ENCODE data around the gene DDIT4L. TPM values are rescaled to one million over a fixed set of nuclear protein-coding genes. Genes with fewer than 3 reads are reported as not detected.

Gene DDIT4L
- 2.1 TPM in 2 replicates for total RNA-seq (2021)
- long read RNA-seq, transcript DDIT4L-201 (3 exons, 2,604 nt), result major isoform, 13 of 13 reads
- long read RNA-seq, partial matches to known transcripts, result 0 of 13 reads
- long read RNA-seq, other reads (novel, unspliced or antisense), result 0 of 13 reads

GRCh38 chr4:100189820-100190642 is at the start of gene DDIT4L:
TSS of gene DDIT4L (minus strand) at chr4:100190468. CDS start at chr4:100189983, 485 bp downstream.
- peak; percentile 84 for DNase-seq
- Histone ChIP-seq H3K27me3 (ENCODE audit: insufficient read depth, low read length) (peaks cover 4% of the 10 kb centered on the region; the same call in 1 of the 2 replicates), H3K56ac (ENCODE audit: insufficient read length, low read depth, low read length) (no peak within 1 kb of the TSS), H2BK12ac (ENCODE audit: insufficient read length, low read depth, low read length) (no peak within 1 kb of the TSS), H3K4ac (ENCODE audit: low read depth, low read length) (no peak within 1 kb of the TSS), H2BK120ac (ENCODE audit: low read depth, low read length, poor library complexity, severe bottlenecking) (no peak within 1 kb of the TSS), H3K27ac (ENCODE audit: insufficient read length, low read depth, low read length) (no peak within 1 kb of the TSS), H2BK20ac (ENCODE audit: low read depth, low read length, poor library complexity, severe bottlenecking) (no peak within 1 kb of the TSS), H2AFZ (ENCODE audit: low read length) (peak within 1 kb of the TSS; percentile 81), H3K79me1 (ENCODE audit: insufficient read depth, low read depth, low read length, poor library complexity, severe bottlenecking) (no peaks in the 10 kb centered on the region), H3T11ph (ENCODE audit: low read length) (no peak within 1 kb of the TSS), H3K4me2 (ENCODE audit: insufficient read depth, insufficient read length, low read length) (peak within 1 kb of the TSS; percentile 76), H3K79me2 (ENCODE audit: insufficient read depth, low read length) (no peaks in the 10 kb centered on the region), H3K23me2 (ENCODE audit: insufficient read length, low read depth, low read length, poor library complexity, severe bottlenecking) (peaks cover 13% of the 10 kb centered on the region), H2BK15ac (ENCODE audit: low read depth, low read length) (no peak within 1 kb of the TSS), H3K9ac (ENCODE audit: extremely low read depth, insufficient read length, low read length) (peak within 1 kb of the TSS; percentile 52), H3K14ac (ENCODE audit: insufficient read depth, low read length) (peak within 1 kb of the TSS; percentile 46; the same call in 1 of the 2 replicates), H3K9me3 (ENCODE audit: control insufficient read depth, low read depth, low read length) (no peaks in the 10 kb centered on the region), H3K23ac (ENCODE audit: insufficient read length, low read depth, low read length) (no peak within 1 kb of the TSS), H2AK5ac (ENCODE audit: insufficient read length, low read length) (no peak within 1 kb of the TSS), H4K8ac (replicated peaks; ENCODE audit: insufficient read length, low read depth, low read length) (no peak within 1 kb of the TSS), H2BK5ac (ENCODE audit: insufficient read length, low read length) (no peak within 1 kb of the TSS), H4K20me1 (ENCODE audit: control insufficient read depth, insufficient read depth, insufficient read length) (no peaks in the 10 kb centered on the region), H3K18ac (ENCODE audit: insufficient read length, low read depth, low read length) (no peak within 1 kb of the TSS), H3K4me1 (ENCODE audit: insufficient read depth, low read length) (no peaks in the 10 kb centered on the region; the same call in 1 of the 2 replicates), H4K91ac (ENCODE audit: insufficient read length, low read depth, low read length) (no peak within 1 kb of the TSS), H4K5ac (ENCODE audit: insufficient read length, low read depth, low read length) (no peak within 1 kb of the TSS)
- H3K27me3 Mint-ChIP-seq (ENCODE audit: low read depth), result peaks cover 36% of the 10 kb centered on the region
- H3K4me3 Mint-ChIP-seq, result peak within 1 kb of the TSS; percentile 79 to 87
- WGBS (ENCODE audit: extremely low coverage, insufficient read length, low lambda C conversion rate), result no CpG with 5 or more reads among the region's 51 CpGs
- TF ChIP-seq, protein P1, sequence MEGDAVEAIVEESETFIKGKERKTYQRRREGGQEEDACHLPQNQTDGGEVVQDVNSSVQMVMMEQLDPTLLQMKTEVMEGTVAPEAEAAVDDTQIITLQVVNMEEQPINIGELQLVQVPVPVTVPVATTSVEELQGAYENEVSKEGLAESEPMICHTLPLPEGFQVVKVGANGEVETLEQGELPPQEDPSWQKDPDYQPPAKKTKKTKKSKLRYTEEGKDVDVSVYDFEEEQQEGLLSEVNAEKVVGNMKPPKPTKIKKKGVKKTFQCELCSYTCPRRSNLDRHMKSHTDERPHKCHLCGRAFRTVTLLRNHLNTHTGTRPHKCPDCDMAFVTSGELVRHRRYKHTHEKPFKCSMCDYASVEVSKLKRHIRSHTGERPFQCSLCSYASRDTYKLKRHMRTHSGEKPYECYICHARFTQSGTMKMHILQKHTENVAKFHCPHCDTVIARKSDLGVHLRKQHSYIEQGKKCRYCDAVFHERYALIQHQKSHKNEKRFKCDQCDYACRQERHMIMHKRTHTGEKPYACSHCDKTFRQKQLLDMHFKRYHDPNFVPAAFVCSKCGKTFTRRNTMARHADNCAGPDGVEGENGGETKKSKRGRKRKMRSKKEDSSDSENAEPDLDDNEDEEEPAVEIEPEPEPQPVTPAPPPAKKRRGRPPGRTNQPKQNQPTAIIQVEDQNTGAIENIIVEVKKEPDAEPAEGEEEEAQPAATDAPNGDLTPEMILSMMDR (conservative IDR thresholded peaks at IDR 0.05), result no peak; the same call in 2 of the 3 replicates
- H3K27ac Mint-ChIP-seq, result peak within 1 kb of the TSS in 1 of 3 experiments; percentile 13; a peak in 1 of 7 replicates
- H3K9me3 Mint-ChIP-seq, result no peaks in the 10 kb centered on the region
- H3K4me1 Mint-ChIP-seq, result peaks cover 32 to 33% of the 10 kb centered on the region in 2 experiments
- peaks cover 0 to 14% (median 0%) of the 10 kb centered on the region in 3 experiments; a peak in 5 of 7 replicates for H3K36me3 Mint-ChIP-seq (ENCODE audit: insufficient read depth in 1 of 3, low read depth in 3 of 3)
